RPMI8226 (cell line): ENCODE results near the gene OBSL1.

Experiments
- DNase-seq: peaks from one replicate; pipeline ENCODE4 v3.0.0-alpha.2; 2015

Gene OBSL1

DNA sequence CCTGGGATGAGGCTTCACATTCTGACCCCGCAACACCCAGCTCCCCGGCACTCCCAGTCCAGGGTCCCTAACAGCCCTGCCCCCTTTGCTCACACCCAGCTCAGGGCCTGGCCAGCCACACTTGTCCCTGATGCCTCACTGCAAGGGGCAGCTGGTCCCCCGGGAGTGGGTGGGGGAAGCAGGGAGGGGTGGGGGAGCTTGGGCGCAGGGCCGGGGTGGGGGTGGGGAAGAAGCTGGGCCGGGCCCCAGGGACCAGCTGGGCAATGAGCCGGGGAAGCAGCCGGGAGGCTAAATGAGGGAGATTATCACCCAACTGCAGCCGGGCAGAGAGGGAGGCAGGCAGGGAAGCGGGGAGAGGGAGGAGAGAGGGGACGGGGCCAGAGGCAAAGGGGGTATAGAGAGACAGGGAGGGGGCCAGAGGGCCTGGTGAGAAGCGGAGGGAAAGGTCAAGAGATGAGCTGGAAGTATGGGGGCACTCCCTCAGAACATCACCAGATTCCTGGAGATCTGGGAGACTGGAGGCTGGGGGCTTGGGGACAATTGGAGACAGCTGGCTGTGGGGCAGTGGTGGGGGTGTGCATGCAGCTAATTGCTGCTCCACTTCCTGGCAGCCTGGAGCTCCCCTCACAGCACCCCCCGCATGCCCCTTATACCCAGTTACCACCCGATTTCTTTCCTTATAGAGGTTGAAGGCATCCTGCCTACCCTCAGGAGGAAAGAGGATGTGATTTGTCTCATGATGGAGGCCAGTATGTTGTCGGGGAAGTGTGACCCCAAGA lies 59.6 kb downstream of the OBSL1 start:
- DNase-seq = no peak

DNA sequence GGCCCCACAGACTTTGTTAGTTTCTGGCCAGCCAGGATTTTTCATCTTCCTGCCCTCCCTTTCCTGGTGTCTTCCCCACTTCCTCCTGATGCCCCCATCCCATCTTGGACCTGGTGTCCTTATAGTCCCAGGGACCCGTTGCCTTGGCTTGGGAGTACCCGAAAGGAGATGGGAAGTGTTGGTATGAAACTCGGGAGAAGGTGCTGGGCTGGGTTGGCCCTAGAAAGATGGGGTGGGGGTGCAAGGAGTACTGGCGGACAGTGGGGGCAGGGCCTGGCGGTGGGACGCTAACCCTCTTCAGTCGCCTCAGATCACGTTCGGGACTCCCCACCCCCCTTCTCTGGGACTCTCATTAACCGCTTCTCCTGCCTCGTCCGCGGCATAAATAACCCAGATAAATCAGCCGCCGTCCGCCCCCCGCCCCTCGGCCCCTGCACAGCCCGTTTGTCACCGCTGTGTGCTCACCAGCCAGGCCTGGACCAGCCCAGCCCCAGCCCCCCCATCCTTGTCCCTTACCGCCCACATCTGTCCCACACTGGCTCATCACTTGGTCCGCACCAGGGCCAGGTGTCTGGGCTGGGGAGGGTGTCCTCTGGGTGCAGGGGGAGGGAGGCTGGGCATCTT lies 60.7 kb downstream of the OBSL1 start:
- no peak for DNase-seq

DNA sequence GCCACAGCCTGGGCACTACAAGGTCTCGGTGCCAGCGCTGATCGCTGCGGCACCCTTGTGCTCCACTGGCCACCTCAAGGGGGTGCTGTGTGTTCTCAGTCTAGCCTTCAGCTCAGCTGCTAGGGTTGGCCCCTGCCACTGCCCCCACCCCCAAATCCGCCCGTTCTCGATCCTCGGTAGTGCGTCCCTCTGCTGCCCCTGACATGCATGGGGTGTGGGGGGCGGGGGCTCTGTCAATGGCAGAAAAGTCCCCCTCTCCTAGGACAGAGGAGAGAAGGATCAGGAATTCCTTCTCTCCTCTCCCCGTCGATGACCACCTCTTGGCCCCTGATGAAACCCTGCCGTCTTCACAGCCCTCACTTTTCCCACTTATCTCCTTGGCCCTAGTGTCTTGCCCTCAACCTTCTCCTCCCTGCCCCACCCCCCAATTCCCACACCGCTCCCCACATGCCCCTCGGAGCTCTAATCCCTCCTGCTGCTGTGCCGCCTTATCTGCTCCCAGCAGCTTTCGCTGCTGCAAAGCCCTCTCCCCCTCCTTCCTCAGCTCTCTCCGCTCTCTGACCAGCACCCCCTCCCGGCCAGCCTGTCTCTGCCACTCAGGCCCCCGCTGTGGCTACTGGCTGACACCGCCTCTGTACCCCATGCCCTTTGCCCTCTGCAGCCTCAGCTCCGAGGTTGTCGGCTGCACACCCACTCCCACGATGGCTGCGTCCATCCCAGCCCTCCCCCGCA lies 61.4 kb downstream of the OBSL1 start:
- DNase-seq = peak; percentile 51

DNA sequence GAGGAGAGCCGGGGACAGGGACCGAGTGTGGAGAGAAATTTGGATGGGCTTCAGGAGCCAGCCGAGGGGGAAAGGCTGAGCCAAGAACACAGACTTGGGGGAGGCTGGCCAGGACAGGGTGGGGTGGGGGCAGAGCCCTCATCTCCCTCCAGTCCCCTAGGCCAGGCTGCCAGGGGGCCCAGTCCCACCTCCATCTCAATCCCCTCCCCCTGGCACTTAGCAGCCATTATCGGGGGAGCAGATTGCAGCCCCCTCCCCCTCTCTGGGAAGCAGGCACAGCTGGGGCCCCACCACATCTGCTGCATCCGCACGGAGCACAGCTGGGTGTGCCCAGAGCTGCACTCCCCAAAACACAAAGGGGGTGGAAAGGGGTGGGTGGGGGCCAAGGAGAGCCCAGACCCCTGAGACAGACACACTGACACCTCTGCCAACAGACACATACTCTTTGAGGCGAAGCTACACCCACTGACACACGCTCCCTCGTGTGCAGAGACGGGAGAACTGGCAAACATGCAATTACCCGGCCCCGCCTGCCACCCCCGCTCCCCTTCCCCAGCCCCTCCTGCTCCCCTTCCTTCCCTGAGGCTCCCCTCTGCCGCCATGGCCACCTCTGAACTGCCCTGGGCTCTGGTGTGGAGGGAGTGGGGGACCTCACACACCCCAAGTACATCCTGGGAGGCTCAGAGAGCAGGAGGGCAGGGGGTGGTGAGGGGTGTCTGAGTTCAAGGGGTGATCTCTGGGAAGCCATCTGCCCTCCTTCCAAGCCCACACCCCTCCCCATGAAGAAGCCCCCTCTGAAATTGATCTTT lies 62.2 kb downstream of the OBSL1 start:
- no peak for DNase-seq

DNA sequence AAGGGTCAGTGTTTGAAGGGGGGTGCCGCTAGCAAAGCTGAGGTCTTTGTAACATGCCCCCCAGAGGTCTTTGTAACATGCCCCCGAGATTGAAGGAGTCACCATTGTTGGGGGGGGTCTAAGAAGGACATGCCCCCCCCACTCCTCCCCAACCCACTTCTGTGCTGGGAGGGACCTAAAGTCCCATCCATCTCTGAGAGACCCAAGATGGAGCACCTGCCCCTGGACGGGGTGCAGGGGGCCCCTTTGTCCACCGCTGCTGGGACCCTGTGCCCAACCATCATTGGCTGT lies 63.0 kb downstream of the OBSL1 start:
- DNase-seq = no peak

DNA sequence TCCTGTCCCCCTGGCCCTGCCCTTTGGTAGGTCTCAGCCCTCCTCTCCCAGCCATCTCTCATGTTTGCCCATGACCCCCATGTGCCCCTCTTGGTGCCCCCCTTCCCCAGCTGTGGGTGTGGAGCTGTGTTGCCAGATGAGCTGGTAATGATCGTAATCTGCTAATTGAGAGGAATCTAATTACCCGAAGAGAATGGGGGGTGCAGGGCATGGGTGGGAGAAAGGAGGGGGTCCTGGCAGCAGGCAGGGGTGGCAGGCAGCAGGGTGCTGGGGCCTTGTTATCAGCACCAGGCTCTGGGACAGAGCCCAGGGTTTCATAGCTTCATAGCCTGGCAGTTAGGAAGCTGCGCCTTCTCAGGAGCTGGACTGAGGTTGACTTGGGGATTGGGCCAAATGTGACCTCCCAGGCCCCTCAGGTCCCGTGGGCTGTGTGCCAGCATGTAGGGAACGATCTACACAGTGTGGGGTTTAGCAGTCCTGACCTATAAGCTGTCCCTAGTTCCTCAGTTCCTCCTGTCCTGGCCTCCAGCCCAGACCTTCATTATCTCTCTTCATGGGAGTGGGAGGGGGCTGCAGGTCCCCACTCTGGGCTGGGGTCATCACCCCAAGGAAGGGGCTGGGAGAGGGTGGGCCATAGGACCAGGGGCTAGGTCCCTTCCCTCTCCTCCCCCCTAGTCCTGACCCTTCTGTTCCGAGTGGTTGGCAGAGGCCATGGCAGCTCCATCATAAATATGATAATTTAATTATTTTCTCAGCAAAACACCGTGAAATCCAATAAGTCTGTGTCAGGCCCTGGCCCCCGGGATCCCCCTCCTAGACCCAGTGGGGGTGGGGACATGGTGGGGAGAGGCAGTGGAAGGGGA lies 63.5 kb downstream of the OBSL1 start:
- DNase-seq = no peak

DNA sequence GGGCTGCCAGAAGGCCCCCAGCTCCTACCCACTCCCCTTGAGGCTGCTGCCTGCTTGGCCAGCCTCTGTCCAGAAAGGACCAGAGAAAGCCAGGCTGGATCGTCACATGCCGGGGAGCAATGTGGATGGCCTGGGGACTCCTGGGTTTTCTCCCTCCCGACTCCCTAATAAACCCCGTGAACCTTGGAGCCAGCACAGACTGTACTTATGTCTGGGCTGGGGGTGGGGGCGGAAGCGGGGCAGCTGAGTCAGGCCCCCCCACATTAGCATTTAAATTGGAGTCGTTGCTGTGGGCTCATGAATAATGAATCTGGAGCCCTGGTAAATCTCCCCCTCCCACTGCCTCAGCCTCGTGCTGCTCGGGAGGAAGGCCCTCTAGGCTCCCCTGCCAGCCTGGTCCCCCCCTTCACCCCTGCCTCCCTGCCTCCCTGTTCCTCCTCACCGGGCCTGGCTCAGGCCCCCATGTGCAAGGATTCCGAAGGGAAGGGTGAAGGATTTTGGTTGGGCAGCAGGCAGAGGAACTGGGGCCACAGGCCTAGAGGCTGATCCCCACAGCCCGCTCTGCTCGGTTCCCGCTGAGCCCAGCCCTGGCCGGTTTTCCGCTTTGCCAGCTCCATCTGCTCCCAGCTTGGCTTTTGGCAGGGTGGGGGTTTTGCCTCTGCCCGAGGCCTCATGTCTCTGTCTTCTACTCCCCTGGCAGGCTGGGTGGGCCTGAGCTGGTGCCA lies 64.4 kb downstream of the OBSL1 start:
- no peak for DNase-seq

DNA sequence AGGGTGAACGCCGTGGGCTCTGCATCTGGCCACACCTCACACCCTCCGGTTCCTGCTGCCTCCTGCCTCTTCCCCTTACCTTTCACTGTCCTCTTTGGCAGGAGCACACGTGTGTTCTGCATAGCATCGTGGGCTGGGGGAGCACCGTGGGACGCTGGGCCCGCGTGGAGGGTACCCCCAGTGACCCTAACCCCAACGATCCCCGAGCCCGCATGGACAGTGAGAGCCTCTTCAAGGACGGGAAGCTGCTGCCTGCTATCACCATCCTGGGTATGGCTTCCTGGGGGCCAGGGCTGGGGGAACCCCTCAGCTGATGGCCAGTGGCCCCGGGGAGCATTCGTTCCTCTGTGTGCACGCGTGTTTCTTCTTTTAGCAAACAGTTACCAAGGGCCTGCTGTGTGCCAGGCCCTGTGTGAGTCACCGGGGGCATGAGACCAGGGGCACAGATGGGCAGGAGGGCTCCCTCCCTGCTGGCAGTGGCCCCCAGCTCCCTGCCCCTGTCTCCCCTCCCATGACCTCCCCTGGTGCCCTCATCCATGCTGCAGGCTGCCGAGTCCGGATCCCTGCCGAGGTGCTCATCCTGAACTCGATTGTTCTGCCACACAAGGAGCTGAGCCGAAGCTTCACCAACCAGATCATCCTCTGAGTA lies 65.1 kb downstream of the OBSL1 start:
- no peak for DNase-seq

DNA sequence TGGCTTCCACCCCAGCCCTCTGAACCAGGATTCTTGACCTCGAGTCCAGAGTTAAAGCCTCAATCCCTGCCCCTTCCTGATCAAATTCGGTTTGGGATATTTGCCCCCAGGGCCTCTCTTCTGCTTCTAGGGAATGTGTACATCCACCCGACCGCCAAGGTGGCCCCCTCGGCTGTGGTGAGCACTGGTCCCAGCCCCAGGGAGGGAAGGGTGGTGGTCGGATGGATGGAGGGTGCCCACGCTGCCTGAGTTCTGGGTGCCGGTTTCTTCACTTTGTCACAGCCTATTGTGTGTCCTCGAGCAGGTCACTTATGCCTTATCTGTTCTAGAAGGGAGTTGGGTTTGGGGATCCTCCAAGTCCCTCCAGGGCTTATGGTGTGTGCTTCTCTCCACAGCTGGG lies 65.8 kb downstream of the OBSL1 start:
- DNase-seq = no peak

DNA sequence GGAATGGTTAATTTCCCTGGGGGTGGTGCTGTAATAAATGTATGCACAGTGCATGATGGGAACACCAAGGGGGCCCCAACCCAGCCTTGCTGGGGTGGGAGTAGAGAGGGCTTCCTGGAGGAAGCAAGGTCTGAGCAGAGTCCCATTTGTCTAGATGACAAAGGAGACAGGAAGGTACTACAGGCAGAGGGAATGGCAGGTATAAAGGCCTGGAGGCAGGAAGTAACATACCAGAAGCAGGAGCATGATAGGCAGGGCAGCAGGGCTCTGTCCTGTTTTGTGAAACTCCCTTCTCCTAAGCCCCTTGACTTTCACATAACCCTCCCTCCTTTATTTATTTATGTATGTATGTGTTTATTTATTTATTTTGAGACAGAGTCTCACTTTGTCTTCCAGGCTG lies 68.7 kb downstream of the OBSL1 start:
- no peak for DNase-seq

DNA sequence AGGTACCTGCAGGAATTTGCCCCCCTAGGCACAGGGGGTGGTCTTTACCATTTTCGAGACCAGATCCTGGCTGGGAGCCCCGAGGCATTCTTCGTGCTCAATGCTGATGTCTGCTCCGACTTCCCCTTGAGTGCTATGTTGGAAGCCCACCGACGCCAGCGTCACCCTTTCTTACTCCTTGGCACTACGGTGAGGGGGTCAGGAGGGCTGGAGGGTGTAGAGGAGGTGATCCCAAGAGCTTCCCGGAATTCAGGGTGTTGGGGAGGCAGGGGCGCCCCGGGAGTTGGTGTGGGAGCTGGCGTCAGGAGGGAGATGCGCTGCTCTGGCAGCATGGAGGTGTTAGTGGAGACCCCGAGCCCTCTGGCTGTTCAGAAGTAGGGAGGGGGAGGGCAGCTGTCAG lies 69.5 kb downstream of the OBSL1 start:
- no peak for DNase-seq
